Measurements from ENCODE around the gene PDZD2.

DNA sequence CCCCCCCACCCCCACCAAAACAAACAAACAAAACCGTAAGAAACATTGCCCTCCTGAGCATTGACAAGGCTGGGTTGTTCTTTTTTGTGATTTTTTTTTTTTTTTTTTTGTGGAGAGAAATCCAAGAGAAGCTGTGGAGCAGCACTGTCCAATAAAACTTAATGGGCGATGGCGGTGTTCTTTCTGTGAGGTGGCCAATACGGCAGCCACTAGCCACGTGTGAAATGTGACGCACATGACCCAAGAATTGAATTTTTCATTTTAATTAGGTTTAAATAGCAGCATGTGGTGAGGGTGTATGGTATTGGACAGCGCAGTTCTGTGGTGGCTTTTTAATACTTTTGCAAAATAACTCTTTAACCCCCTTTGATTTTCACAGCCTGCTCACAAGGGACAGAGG lies 251.1 kb downstream of the PDZD2 start:
- TF ChIP-seq, protein P1, sequence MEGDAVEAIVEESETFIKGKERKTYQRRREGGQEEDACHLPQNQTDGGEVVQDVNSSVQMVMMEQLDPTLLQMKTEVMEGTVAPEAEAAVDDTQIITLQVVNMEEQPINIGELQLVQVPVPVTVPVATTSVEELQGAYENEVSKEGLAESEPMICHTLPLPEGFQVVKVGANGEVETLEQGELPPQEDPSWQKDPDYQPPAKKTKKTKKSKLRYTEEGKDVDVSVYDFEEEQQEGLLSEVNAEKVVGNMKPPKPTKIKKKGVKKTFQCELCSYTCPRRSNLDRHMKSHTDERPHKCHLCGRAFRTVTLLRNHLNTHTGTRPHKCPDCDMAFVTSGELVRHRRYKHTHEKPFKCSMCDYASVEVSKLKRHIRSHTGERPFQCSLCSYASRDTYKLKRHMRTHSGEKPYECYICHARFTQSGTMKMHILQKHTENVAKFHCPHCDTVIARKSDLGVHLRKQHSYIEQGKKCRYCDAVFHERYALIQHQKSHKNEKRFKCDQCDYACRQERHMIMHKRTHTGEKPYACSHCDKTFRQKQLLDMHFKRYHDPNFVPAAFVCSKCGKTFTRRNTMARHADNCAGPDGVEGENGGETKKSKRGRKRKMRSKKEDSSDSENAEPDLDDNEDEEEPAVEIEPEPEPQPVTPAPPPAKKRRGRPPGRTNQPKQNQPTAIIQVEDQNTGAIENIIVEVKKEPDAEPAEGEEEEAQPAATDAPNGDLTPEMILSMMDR (IDR thresholded peaks at IDR 0.05): no peak
- TF ChIP-seq POLR2A (IDR thresholded peaks at IDR 0.05): no peak

Data from heart left ventricle (tissue), 13 donors.